ENCODE results near the gene VARS2.

DNA sequence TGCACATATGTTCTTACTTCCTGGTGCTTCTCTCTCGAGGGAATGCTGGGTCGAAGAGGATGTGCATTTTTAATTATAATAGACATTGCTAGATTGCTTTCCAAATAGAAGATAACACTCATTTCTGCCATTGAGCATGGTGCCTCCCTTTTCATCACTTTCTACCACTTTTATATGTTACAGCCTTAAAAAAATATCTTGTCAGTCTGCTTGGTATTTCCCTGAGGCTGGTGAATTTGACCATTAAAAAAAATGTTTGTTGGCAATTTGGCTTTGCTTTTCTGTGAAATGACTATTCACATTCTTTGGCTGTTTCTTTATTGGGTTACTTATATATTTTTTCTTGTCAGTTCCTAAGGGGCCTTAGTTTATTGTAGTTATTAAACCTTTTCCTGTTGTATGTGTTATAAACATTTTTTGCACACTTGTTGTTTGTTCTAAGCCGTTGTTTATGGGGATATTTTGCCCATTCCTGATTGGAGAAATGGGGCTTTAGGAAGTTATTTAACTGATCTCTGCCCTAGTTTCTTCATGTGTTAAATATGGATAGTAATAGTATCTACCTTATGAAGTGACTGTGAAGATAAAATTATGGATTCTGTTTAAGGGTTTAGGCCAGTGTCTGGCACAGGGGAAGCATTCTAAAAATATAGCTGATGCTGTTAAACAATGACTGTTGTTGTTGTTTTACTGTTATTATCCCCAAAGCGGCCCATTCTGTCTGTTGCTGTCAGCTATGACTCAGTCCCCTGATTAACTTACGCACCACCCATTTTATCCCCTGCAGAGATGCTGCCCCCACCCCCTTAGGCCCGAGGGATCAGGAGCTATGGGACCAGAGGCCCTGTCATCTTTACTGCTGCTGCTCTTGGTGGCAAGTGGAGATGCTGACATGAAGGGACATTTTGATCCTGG is 25.9 kb upstream of the VARS2 start:
- TF ChIP-seq, protein P1, sequence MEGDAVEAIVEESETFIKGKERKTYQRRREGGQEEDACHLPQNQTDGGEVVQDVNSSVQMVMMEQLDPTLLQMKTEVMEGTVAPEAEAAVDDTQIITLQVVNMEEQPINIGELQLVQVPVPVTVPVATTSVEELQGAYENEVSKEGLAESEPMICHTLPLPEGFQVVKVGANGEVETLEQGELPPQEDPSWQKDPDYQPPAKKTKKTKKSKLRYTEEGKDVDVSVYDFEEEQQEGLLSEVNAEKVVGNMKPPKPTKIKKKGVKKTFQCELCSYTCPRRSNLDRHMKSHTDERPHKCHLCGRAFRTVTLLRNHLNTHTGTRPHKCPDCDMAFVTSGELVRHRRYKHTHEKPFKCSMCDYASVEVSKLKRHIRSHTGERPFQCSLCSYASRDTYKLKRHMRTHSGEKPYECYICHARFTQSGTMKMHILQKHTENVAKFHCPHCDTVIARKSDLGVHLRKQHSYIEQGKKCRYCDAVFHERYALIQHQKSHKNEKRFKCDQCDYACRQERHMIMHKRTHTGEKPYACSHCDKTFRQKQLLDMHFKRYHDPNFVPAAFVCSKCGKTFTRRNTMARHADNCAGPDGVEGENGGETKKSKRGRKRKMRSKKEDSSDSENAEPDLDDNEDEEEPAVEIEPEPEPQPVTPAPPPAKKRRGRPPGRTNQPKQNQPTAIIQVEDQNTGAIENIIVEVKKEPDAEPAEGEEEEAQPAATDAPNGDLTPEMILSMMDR (IDR thresholded peaks at IDR 0.05) = no peak
- no peak for TF ChIP-seq POLR2A (IDR thresholded peaks at IDR 0.05)

Measured in lower leg skin (tissue), 3 donors.